Measurements from ENCODE around the gene CYP3A5. TPM values are rescaled to one million over a fixed set of nuclear protein-coding genes. Genes with fewer than 3 reads are reported as not detected.
A peak's percentile ranks its signal among the peaks of the same experiment; 100 is the strongest.

Gene CYP3A5
- total and polyA plus RNA-seq, 2 of the 13 experiments (the other 11 are each of a cell fraction or from before 2014, with no cell fraction given), result 5.7 to 9.3 TPM

GRCh38 chr7:99616359-99617191 is 63.2 kb downstream of the CYP3A5 start, which contains the start of gene ZSCAN25 (continued):
- TF ChIP-seq ZNF775 (CRISPR knock-in tag; IDR thresholded peaks at IDR 0.05; ENCODE audit: borderline replicate concordance) (no peak), XBP1 (CRISPR knock-in tag; IDR thresholded peaks at IDR 0.05) (peak; percentile 11; the same call in 1 of the 2 replicates), ZBTB26 (CRISPR knock-in tag; IDR thresholded peaks at IDR 0.05; ENCODE audit: borderline replicate concordance) (peak; percentile 75), FUBP1 (CRISPR knock-in tag; IDR thresholded peaks at IDR 0.05; ENCODE audit: borderline replicate concordance) (peak; percentile 90), ZIK1 (CRISPR knock-in tag; IDR thresholded peaks at IDR 0.05; ENCODE audit: borderline replicate concordance, low read depth) (peak; percentile 76), SAP130 (CRISPR knock-in tag; IDR thresholded peaks at IDR 0.05; ENCODE audit: low read depth) (peak; percentile 95), IRX3 (CRISPR knock-in tag; IDR thresholded peaks at IDR 0.05; ENCODE audit: borderline replicate concordance, low read depth) (peak; percentile 18; the same call in 1 of the 2 replicates), IKZF5 (CRISPR knock-in tag; IDR thresholded peaks at IDR 0.05) (peak; percentile 83; the same call in 1 of the 2 replicates), ZNF749 (CRISPR knock-in tag; IDR thresholded peaks at IDR 0.05; ENCODE audit: borderline replicate concordance) (peak; percentile 34; the same call in 1 of the 2 replicates), ZNF704 (CRISPR knock-in tag; IDR thresholded peaks at IDR 0.05; ENCODE audit: borderline replicate concordance) (peak; percentile 98), HNF4A (CRISPR knock-in tag; IDR thresholded peaks at IDR 0.05) (no peak; the same call in none of the 2 replicates), ZNF468 (CRISPR knock-in tag; IDR thresholded peaks at IDR 0.05) (no peak), ZNF264 (CRISPR knock-in tag; IDR thresholded peaks at IDR 0.05) (peak; percentile 60; the same call in 1 of the 2 replicates), ZNF782 (CRISPR knock-in tag; IDR thresholded peaks at IDR 0.05; ENCODE audit: borderline replicate concordance) (no peak), NR2C2 (CRISPR knock-in tag; IDR thresholded peaks at IDR 0.05; ENCODE audit: borderline replicate concordance) (peak; percentile 89), MZF1 (CRISPR knock-in tag; IDR thresholded peaks at IDR 0.05; ENCODE audit: borderline replicate concordance) (0 out of 2 replicates have a peak, but pooled peaks have one; percentile 28), JUNB (CRISPR knock-in tag; IDR thresholded peaks at IDR 0.05; ENCODE audit: borderline replicate concordance) (no peak), KDM3A (CRISPR knock-in tag; IDR thresholded peaks at IDR 0.05; ENCODE audit: low read depth) (peak; percentile 98), ZSCAN9 (CRISPR knock-in tag; IDR thresholded peaks at IDR 0.05; ENCODE audit: borderline replicate concordance) (no peak; the same call in none of the 2 replicates), NBN (conservative IDR thresholded peaks at IDR 0.05) (no peak), ZNF597 (CRISPR knock-in tag; IDR thresholded peaks at IDR 0.05) (no peak), AKAP8 (CRISPR knock-in tag; IDR thresholded peaks at IDR 0.05) (no peak)

Data from HepG2 (cell line).